GM19240 (cell line): ENCODE data around the gene NOP58.
A peak's percentile ranks its signal among the peaks of the same experiment; 100 is the strongest.
"Not testable (repeated sequence)": the region's sequence is repeated elsewhere in the genome, so short reads cannot be mapped to it uniquely, and the experiment has no call there.

Experiments
- DNase-seq: peaks from one replicate; pipeline ENCODE4 v3.0.0; 2011; ENCODE audit warnings: low spot score; ENCODE audit not compliant: insufficient read length

NOP58 gene

GRCh38 chr2:202265467-202266277, at the start of gene NOP58:
TSS of gene NOP58 (plus strand) at chr2:202265763. CDS start at chr2:202265942, 179 bp downstream.
- DNase-seq = peak; percentile 65

- DNase-seq = no peak
Observed at GRCh38 chr2:202221873-202222272, 43.7 kb upstream of the NOP58 start.

DNA sequence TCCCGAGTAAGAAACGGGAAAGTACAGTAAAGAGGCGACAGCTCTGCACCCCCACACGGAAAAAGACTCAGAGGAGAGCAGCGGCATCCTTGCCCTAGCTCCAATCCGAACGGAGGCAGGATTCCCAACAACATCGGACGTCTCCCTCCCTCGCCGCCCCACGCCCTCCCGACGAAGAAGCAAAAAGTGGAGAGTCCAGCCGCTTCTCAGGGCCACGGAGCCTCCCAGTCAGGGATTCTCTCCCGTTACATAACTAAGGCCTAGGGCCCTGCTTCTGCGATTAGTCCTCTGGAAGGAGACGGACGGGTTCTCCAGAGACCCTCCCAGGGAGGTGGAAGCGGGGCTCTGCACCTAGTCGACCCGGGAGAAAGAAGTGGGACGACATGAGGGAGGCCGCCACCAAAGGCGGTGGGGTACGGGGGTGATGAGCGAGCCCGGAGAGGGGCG, 27.8 kb upstream of the NOP58 start:
- DNase-seq = peak; percentile 5

- DNase-seq = peak; percentile 81
Observed at GRCh38 chr2:202238234-202239197, 27.0 kb upstream of the NOP58 start, which contains the start of gene SUMO1. TSS of gene SUMO1 (minus strand) at chr2:202238597. CDS start at chr2:202238451, 146 bp downstream.

DNA sequence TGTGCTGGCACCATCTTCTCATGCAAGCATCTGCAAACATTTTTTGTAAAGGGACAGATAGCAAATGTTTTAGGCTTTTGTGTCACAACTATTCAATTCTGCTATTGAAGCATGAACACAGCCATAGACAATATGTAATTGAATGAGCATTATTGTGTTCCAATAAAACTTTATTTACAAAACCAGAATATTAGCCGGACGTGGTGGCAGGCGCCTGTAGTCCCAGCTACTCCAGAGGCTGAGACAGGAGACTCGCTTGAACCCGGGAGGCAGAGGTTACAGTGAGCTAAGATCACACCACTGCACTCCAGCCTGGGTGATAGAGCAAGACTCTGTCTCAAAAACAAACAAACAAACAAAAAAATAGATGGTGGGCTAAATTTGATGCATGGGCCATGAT, 17.9 kb upstream of the NOP58 start:
- DNase-seq = not testable (repeated sequence)

GRCh38 chr2:202249521-202250253, 15.9 kb upstream of the NOP58 start:
- DNase-seq = no peak

- DNase-seq = no peak
Observed at GRCh38 chr2:202251494-202251893, 14.1 kb upstream of the NOP58 start.

- DNase-seq = no peak
Observed at GRCh38 chr2:202261531-202261930, 4.0 kb upstream of the NOP58 start.

GRCh38 chr2:202267495-202267894, 1.9 kb downstream of the NOP58 start:
- DNase-seq = no peak

GRCh38 chr2:202269585-202269984, 4.0 kb downstream of the NOP58 start:
- DNase-seq = no peak

- no peak for DNase-seq
Observed at GRCh38 chr2:202270487-202270886, 4.9 kb downstream of the NOP58 start.

GRCh38 chr2:202276078-202276720, 10.6 kb downstream of the NOP58 start:
- DNase-seq = not testable (repeated sequence)

GRCh38 chr2:202278036-202278760, 12.6 kb downstream of the NOP58 start:
- DNase-seq = no peak

DNA sequence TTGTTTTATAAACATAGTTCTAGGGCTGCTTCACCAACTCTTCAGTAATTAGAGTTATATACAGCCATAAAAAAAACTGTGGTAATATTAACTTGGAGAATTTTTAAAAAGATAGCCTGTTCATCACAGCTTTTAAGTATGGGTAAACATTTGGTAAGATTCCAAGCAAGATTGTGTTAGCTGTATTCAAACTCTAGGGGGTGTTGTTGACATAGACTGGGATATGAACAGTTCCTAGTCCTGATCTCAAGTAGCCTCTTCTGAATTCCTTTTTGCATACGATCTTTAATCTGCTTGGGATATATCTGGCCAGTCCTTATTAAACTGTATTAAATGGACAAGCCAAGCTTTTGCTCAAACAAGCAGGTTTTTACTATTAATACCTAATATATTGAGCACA, 13.4 kb downstream of the NOP58 start:
- no peak for DNase-seq

DNA sequence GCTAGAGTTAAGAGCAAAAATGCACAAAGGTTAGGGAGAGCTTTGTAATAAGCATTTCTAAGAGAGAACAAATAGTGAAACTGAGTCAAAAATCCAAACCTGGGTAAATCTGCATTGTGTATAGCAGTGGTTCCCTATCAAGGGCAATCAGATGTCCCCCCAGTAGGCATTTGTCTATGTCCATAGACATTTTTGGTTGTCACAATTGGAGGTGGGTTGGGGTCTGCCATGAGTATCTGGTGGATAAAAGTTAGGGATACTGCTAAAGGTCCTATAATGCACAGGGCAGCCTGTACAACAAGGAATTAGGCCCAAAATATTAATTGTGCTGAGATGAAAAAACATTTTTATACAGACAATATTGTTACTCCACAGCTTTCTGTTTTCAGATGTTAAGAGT, 21.0 kb downstream of the NOP58 start:
- no peak for DNase-seq

- DNase-seq = no peak
Observed at GRCh38 chr2:202289394-202290204, 24.0 kb downstream of the NOP58 start.

DNA sequence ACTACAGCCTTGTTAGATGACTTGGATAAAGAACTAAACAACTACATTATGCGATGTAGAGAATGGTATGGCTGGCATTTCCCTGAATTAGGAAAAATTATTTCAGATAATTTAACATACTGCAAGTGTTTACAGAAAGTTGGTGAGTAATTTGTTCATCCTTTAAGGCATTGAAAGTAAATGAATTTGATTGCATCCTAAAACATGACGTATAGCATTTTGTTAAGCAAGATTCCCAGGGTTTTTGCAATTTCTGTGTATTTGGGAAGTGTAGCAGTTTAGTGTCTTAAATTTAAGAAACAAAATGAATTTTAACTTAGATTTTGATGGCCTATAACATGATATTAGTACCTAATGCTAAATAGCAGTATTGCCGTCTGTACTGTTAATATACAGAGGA, 24.8 kb downstream of the NOP58 start:
- DNase-seq = no peak

DNA sequence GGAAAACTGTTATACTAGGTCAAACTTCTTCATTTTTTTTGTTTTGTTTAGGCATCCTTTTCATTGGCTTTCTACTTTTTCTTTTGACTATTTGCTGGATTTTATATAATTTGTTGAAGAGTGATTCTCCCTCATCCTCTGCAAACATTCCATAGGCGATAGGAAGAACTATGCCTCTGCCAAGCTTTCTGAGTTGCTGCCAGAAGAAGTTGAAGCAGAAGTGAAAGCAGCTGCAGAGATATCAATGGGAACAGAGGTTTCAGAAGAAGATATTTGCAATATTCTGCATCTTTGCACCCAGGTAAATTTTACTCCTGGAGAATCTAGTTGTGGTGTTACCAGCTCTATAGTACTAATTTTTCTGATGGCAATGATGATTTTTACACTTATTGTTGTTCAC, 25.4 kb downstream of the NOP58 start:
- no peak for DNase-seq

GRCh38 chr2:202299712-202300111, 34.1 kb downstream of the NOP58 start:
- peak; percentile 29 for DNase-seq
